Cardiac fibroblast (primary cell): ENCODE data around the gene PYCR2.
A peak's percentile ranks its signal among the peaks of the same experiment; 100 is the strongest.

Experiments
- DNase-seq, 2 donors: peaks; one replicate each; pipeline versions ENCODE4 v3.0.0 to v3.0.0-alpha.2; 2010; ENCODE audit warnings: low read depth in 2 of 2
- H3K4me3 ChIP-seq, 2 donors: replicated peaks in 1 of 2; 1 replicate in 1 of 2; 2 replicates in 1 of 2; pipeline ENCODE4 v1.5.1; 2011; ENCODE audit warnings: low read depth in 2 of 2, low read length in 2 of 2, mild to moderate bottlenecking in 2 of 2, moderate library complexity in 1 of 2
- CTCF ChIP-seq: IDR thresholded peaks from one replicate; pipeline ENCODE4 v1.5.1; 2011; ENCODE audit warnings: low read depth, mild to moderate bottlenecking, low read length, inconsistent platforms

The PYCR2 gene

GRCh38 chr1:225917536-225917935 is 6.5 kb downstream of the PYCR2 start:
- DNase-seq = no peak
- no peak overlapping the region for H3K4me3 ChIP-seq
- TF ChIP-seq CTCF = no peak

GRCh38 chr1:225917101-225917500 is 6.9 kb downstream of the PYCR2 start:
- H3K4me3 ChIP-seq = no peak overlapping the region
- DNase-seq = no peak
- TF ChIP-seq CTCF = no peak

- no peak for TF ChIP-seq CTCF
- DNase-seq = no peak
- H3K4me3 ChIP-seq = no peak overlapping the region
Observed at GRCh38 chr1:225915538-225915991, 8.5 kb downstream of the PYCR2 start.

- TF ChIP-seq CTCF = no peak
- no peak overlapping the region for H3K4me3 ChIP-seq
Observed at GRCh38 chr1:225914947-225915346, 9.1 kb downstream of the PYCR2 start.

GRCh38 chr1:225914391-225914790 is 9.7 kb downstream of the PYCR2 start:
- no peak for DNase-seq
- no peak overlapping the region for H3K4me3 ChIP-seq
- TF ChIP-seq CTCF = no peak

More at GRCh38 chr1:225914947-225915346, 9.1 kb downstream of the PYCR2 start:
- DNase-seq = no peak

GRCh38 chr1:225911191-225912130 is 12.6 kb downstream of the PYCR2 start:
- TF ChIP-seq CTCF = peak; percentile 58
- peak; percentile 59 to 66 for DNase-seq
- no peak overlapping the region for H3K4me3 ChIP-seq

GRCh38 chr1:225909477-225909876 is 14.6 kb downstream of the PYCR2 start:
- H3K4me3 ChIP-seq = no peak overlapping the region
- DNase-seq = no peak
- no peak for TF ChIP-seq CTCF
